Left ventricle myocardium superior (tissue), 1 donor: Measurements from ENCODE around the gene EIF4E3. TPM values are rescaled to one million over a fixed set of nuclear protein-coding genes. Genes with fewer than 3 reads are reported as not detected.

ENCODE experiments used
- ATAC-seq: fragments of 200-7000 bp; cut with Tn5 transposase; one replicate; pipeline ENCODE4 v1.9.1; 2020; ENCODE audit warnings: mild to moderate bottlenecking, moderate library complexity
- DNase-seq: peaks from one replicate; pipeline ENCODE4 v3.0.0-alpha.2; 2020
- intact Hi-C: fragments of 100-400 bp; cut with micrococcal nuclease; formaldehyde crosslinking; loops from one replicate; pipeline ENCODE4 v1.11.0; 2022
- total RNA-seq: library from RNA; stranded (reverse); fragmentation: NEBNext Ultra II Directional; extraction: Animal tissue kit (Norgen Biotek cat#: 25700); gene quantifications from one replicate; pipeline ENCODE4 v1.2.1, GENCODE V29; 2021
- donor health status: DM: no; HTN: yes; CAD: no; lungs with severe emphysema.

Gene EIF4E3
- total RNA-seq, 1 donor from 2014 or later, result 55.7 TPM

GRCh38 chr3:71659864-71660591, 65.2 kb downstream of the EIF4E3 start:
- intact Hi-C loops, result no loop called here

GRCh38 chr3:71657831-71658530, 67.2 kb downstream of the EIF4E3 start:
- intact Hi-C loops, result no loop called here
- peak; percentile 90 for DNase-seq
- ATAC-seq, result peak; percentile 95

More at GRCh38 chr3:71659864-71660591, 65.2 kb downstream of the EIF4E3 start:
- ATAC-seq (no peak), DNase-seq (no peak)

DNA sequence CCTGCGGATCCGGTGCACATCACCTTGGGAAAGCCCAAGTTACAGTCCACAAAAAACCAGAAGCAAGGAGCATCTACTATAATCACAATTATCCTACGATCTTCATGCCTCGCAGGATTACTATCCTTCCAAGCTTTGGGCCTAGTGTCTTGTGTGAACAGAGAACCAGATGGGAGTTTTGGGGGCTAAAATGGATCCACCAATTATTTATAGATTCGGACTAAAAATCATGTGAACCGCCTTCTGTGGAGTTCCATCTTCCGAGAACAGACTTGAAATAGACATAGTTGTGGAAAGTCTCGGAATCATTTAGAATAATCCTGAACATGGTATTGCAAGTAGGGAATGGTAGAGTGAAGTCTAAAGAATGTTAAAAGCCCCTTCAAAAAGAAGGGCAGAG, 70.1 kb downstream of the EIF4E3 start:
- intact Hi-C loops, result no loop called here
- no peak for DNase-seq
- ATAC-seq, result no peak

DNA sequence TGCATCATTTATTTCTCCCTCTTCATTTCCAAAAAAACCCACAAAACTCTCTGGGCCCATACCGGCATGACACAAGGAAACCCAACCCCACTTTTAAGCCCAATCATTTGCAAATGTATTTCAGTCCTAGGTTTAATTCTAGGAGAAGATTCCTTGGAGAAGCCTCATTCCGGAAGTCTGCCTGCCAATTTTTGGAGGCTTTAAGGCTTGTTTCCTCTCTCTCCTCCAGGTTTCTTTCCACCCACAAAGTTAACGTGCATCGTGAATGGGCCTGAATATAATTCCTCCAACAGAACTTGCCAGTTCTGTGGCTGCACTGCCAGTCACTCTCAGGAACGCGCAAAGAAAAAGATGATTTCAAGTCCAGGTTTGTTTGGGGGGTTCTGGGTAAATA, 71.8 kb downstream of the EIF4E3 start:
- DNase-seq (no peak), ATAC-seq (no peak)
- intact Hi-C loops, result loop anchor here (5.0 kb wide), 2 partner anchors 936 to 1106 kb away; no protein-coding TSS in a partner anchor

DNA sequence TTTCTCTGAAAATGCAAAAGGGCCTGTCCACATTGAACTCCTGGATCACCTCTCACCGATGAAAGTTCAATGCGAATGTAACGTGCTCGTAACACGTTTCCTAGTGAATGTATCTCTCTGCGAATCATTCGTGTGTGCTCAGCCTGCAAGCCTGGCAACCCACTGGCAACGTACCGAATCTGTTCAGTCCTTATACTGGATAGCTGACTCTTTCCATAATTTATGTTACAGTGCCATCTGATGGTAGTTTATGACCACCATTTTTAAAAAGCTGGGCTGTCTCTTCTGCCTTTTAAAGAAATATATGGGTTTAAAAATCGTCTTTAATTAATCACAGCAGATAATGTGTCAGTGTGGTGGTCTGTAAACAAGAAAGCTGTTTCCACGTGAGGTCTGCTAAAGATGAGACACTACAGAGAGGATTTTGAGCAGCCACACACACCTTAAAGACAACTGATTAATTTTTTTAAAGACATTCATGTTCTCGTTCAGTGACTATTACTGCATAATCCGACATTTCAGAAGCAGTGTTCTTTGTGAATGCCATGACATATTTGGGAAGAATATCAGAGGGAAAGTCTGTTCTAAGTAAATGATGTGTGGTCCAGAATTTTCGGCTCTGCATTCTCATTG, 72.3 kb downstream of the EIF4E3 start:
- DNase-seq (peak; percentile 41), ATAC-seq (peak; percentile 72)
- intact Hi-C loops, result loop anchor here (5.0 kb wide), 2 partner anchors 936 to 1106 kb away; no protein-coding TSS in a partner anchor

GRCh38 chr3:71651625-71652024, 73.6 kb downstream of the EIF4E3 start:
- ATAC-seq, result no peak
- no peak for DNase-seq
- intact Hi-C loops, result loop anchor here (5.0 kb wide), 2 partner anchors 934 to 1104 kb away; no protein-coding TSS in a partner anchor

GRCh38 chr3:71650372-71650771, 74.8 kb downstream of the EIF4E3 start:
- DNase-seq (no peak), ATAC-seq (no peak)
- intact Hi-C loops, result loop anchor here (5.0 kb wide), 2 partner anchors 933 to 1103 kb away; no protein-coding TSS in a partner anchor

GRCh38 chr3:71649757-71650156, 75.4 kb downstream of the EIF4E3 start:
- ATAC-seq (no peak), DNase-seq (no peak)
- intact Hi-C loops, result loop anchor here (5.0 to 10.0 kb wide), 3 partner anchors 932 to 1575 kb away; no protein-coding TSS in a partner anchor

GRCh38 chr3:71647751-71648150, 77.5 kb downstream of the EIF4E3 start:
- DNase-seq (no peak), ATAC-seq (no peak)
- intact Hi-C loops, result loop anchor here (10.0 kb wide), 1 partner anchor 1573 kb away; no protein-coding TSS in a partner anchor

DNA sequence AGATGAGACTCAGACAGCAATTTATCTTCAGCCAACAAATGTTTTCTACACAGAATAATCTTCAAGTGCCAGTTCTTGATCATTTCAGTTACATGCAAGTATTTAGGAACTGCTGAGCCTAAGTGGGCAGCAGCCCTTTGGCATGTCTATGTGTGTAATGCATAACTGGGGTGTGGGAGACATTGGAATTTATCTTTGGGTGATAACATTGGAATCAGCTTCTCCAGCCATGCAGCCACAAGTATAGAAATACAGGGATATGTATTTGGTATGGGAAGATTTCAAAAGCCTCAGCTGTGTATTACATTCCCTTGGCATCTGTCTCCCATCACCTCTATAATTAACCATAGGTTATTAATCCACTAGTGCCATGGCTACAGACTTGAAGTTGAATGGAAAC, 78.2 kb downstream of the EIF4E3 start:
- intact Hi-C loops, result loop anchor here (10.0 kb wide), 1 partner anchor 1572 kb away; no protein-coding TSS in a partner anchor
- ATAC-seq (no peak), DNase-seq (no peak)

DNA sequence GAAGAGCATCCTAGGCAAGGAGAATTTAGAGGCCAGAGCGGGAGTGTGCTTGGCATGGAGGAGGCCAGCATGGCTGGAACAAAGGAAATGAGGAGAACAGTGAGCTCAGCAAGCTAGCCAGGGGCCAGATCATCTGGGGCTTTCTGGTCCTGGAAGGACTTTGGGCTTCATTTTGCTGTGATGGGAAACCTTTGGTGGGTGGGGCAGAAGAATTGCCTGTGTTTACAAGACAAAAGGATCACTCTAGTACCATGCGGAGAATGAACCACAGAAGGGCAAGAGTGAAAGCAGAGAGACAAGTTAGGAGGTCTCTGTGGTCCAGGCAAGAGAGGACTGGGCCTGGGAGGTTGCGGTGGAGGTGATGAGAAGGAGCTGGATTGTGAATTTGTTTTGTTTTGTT, 80.1 kb downstream of the EIF4E3 start:
- intact Hi-C loops, result loop anchor here (10.0 kb wide), 1 partner anchor 1570 kb away; no protein-coding TSS in a partner anchor

GRCh38 chr3:71641674-71642073, 83.5 kb downstream of the EIF4E3 start:
- intact Hi-C loops, result loop anchor here (10.0 kb wide), 1 partner anchor 1567 kb away; no protein-coding TSS in a partner anchor
- ATAC-seq (no peak), DNase-seq (no peak)

More for the DNA sequence above, 80.1 kb downstream of the EIF4E3 start:
- DNase-seq, result no peak
- ATAC-seq, result no peak

- intact Hi-C loops, result loop anchor here (10.0 kb wide), 1 partner anchor 1566 kb away; no protein-coding TSS in a partner anchor
- DNase-seq (no peak), ATAC-seq (no peak)
Observed at GRCh38 chr3:71640331-71640983, 84.7 kb downstream of the EIF4E3 start.

- intact Hi-C loops, result no loop called here
- no peak for ATAC-seq
- DNase-seq, result no peak
Observed at GRCh38 chr3:71636482-71636881, 88.7 kb downstream of the EIF4E3 start.

- DNase-seq (no peak), ATAC-seq (no peak)
- intact Hi-C loops, result no loop called here
Observed at GRCh38 chr3:71636001-71636400, 89.2 kb downstream of the EIF4E3 start.

- DNase-seq, result no peak
- intact Hi-C loops, result no loop called here
- no peak for ATAC-seq
Observed at GRCh38 chr3:71634671-71635070, 90.5 kb downstream of the EIF4E3 start.

DNA sequence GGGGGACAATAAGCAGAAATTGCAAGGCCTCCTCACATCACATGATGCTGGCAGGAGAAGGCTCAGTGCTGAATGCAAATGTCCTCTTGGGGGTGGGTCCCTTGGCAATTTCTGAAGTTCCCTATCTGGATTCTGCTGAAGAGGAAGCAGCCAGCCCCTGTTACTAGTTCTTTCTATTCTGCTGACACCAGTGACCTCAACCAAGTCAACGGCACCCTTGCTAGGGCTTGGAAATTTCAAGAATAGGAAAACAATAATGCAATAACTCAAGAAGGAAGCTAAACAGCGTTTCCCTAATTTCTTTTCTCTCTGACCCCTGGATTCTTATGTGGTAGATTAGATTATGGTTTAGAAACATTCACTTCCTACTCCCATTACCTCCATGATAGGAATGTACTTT, 95.5 kb downstream of the EIF4E3 start:
- DNase-seq (no peak), ATAC-seq (peak; percentile 80)
- intact Hi-C loops, result no loop called here

DNA sequence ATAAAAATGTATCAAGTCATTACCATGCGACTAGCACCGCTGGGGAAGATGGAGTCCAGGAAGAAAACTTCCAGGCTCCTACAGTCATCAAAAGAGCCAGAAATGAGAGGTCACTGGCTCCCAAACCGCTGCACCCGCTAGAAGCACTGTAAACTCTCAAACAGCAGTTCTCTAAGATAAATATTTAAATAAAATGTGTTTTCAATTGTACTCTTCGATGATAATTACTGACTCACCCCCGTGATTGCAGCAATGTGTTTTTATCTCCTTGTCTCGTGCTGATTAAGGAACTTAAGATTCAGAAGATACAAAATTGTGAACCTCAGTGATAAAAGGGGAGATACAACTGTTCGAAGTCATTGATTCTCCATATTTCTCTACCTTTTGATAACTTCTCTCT, 95.9 kb downstream of the EIF4E3 start:
- intact Hi-C loops, result no loop called here
- no peak for ATAC-seq

DNA sequence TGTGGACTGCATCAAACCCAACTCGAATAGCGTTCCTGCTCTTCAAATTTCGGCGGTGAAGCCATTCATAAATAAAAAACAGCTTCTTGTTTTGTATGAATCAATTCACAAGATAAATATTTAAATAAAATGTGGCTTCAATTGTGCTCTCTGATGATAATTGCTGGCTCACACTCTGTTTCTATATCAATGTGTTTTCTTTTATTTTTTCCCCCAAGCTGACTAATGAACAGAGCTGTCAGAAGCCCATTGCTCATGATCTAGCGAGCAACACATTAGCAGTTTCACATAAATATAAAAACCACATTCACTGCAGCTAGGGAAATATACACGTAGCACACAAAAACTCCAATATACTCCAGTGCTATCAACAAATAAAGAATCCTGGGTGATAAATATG, 96.7 kb downstream of the EIF4E3 start:
- no peak for ATAC-seq
- no peak for DNase-seq
- intact Hi-C loops, result no loop called here

More for the DNA sequence above, 95.9 kb downstream of the EIF4E3 start:
- DNase-seq, result no peak
